Left forelimb (tissue), 1 donor: ENCODE results near the gene SPATA21.

Experiments
- DNase-seq: peaks from one replicate; pipeline ENCODE4 v3.0.0-alpha.2; 2018; ENCODE audit warnings: low spot score

SPATA21 gene

DNA sequence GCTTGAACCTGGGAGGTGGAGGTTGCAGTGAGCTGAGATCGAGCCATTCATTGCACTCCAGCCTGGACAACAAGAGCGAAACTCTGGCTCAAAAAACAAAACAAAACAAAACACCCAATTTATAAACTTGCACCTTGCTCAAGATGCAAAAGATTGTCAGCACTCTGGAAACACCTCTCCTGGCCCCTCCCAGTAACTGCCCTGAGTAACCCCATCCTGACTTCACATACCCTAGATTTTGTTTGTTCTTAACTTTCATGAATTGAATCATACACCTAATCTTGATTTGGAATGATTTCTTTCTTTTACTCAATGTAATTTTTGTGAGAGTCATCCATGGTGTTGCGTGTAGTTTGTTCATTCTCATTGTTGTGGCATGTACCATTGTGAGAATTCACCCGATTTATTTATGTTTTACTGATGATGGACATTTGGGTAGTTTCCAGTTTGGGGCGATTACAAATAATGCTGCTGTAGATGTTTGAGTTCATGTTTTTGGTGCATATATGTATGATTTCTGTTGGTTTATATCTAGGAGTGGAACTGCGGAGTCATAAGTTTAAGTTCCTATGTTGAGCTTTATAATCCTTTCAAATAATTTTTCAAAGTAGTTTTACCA, 13.7 kb upstream of the SPATA21 start:
- DNase-seq, result no peak

DNA sequence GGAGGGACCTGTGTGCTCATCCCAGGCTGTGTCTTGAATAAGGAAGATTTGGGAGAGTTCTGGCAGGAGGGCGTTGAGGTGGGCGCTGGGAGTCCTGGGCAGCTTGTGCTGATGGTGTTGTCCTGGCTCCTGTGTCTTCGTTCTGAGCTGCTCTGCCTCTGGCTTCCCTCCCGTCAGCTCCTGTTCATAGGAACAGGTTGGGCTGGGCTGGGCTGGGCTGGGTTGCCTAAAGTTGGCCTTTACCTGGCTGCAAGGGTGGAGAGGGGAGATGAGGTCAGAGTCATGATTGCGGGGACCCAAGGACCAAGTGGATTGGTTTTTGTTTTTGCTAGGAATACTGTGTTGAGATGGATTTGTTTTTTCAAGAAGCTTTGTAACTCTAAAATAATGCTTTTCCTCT, 12.4 kb upstream of the SPATA21 start:
- no peak for DNase-seq

DNA sequence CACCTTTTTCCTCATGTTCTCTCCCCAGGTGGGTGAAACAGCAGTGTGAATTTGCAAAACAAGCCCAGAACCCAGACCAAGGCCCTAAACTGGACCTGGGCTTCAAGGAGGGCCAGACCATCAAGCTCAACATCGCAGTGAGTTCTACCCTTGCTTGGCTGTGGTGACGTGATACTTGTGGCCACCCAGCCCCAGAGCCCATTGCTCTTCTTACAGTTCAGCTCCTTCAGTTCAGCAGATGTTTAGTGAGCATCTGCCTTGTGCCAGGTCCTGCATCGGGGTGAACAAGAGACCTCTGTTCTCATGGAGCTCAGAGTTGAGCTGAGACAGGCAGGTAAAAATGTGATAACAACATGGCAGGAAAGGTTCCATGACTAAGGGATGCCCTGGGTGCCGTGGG, 11.8 kb upstream of the SPATA21 start:
- no peak for DNase-seq

DNA sequence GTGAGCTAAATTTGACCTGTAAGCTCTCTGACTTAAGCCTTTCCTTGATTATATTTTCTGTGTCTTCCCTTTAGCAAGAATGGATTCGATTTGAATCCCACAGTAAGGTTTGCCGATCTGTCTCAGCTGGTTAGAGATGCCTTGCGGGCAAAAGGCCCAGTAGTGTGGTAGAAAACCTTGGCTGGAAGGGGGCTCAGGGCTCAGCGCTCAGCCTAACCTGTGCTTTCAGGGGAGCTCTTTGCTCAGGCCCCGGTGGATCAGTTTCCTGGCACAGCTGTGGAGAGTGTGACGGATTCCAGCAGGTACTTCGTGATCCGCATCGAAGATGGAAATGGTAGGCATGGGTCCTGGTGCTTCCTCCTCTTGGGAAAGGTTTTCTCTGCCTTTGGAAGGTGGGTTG, 10.4 kb upstream of the SPATA21 start:
- no peak for DNase-seq

DNA sequence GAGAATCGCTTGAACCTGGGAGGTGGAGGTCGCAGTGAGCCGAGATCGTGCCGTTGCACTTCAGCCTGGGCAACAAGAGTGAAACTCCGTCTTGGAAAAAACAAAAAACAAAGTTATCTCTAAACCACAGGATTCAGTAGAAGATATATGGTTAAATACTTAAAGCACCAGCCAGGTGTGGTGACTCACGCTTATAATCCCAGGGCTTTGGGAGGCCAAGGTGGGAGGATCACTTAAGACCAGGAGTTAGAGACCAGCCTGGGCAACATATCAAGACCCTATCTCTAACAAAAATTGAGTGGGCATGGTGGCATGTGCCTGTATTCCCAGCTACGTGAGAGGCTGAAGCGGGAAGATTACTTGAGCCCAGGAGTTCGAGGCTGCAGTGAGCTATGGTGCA, 8.9 kb upstream of the SPATA21 start:
- no peak for DNase-seq

DNA sequence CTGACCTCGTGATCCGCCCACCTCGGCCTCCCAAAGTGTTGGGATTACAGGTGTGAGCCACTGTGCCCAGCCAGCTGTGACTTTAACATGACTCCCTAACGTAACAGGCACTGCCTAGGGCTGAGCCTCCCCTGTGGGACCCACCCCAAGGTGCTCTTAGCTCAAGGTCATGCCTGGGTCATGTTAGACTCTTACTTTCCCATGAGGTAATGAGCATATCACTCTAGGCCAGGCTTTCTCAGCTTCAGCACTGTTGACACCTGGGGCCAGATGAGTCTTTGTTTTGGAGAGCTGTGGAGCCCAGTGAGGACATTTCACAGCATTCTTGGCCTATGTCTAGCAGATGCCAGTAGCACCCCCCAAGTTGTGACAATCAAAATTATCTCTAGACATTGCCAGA, 7.8 kb upstream of the SPATA21 start:
- no peak for DNase-seq

DNA sequence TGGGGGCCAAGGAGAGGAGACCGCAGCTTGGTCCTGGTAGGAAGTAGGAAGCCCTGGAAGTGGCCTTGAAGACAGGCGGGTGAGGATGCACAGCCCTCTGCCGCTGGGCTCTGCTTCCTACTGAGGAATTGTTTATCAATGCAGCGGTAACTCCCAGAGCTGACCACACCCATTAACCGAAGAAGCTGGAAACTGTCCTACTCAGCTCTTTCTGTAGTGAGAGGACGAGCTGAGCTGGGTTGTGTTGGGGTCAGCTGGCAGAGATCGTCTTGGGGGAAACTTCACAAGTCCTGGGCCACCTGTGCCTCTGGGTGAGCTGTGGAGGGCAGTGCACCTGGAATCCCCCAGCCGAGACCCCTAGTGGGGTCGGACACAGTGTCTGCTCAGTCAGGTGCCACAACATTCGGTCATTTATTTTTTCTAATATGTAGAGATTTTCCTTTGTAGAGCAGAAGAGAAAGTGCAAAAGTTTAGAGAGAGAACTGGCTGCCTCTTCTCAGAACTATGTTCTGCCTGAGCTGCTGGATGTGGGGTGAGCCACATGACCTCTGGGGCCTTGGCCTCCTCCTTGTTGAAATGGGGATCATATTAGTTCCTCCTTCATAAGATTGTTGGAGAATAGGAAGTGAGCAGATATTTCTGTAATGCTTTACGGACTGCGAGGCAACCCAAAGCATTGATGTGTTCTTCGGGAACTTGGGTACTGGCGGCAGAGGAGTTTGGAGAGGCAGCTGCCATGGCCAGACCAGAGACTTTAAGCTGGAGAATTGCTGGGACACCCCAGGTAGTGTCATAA, 6.9 kb upstream of the SPATA21 start:
- no peak for DNase-seq

DNA sequence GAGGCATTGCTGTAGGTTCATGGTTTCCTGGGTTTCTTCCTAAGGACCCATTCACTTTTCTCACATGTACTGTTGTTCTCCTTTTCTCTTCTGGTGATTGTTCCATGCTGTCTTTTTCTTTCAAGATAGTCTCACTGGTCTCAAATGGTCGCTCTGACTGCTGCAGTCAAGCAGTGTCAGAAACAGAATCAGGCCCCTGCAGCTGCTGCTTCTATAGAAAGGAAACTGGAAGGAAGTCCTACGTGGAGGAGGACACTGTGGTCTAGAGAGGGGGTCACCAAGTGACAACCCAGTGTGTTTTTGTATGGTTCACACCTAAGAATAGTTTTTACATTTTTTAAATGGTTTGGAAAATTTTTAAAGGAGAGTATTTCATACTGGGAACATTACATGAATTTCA, 5.7 kb upstream of the SPATA21 start:
- no peak for DNase-seq

DNA sequence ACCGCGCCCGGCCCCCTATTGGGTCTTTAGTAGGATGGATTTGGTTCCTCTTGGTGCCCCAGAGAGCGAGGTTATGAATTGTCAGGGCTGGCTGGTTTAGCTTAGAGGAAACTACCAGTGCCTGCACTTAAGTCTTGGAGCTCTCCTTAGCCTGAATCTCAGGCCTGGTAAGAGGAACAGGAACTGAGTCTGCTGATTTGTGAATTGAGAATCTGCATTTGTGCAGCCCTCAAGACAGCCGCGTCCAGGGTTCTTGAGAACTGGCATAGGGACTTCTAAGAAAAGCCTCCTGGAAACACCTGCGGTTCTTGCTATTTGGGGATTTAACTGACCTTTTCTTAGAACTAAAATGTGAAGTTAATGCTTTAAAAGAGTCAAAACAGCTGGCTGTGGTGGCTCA, 5.0 kb upstream of the SPATA21 start:
- DNase-seq, result no peak

DNA sequence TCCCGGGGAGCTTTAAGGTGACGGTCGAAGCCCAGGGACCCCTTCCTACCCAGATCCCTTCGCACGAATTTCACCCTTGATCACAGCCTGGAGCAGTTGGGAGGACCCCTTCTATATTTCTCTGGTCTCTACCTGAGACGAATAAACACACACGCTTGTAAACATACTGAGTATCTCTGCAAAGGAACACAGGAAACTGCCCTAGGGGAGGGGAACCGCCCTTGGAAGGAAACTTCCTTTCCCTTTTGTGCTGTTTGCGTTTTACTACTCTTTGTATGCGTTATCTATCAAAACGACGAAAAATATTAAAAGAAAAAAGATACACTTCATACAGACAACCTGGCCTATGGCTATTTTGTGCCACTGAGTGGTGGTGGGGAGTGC, 4.0 kb upstream of the SPATA21 start:
- no peak for DNase-seq

DNA sequence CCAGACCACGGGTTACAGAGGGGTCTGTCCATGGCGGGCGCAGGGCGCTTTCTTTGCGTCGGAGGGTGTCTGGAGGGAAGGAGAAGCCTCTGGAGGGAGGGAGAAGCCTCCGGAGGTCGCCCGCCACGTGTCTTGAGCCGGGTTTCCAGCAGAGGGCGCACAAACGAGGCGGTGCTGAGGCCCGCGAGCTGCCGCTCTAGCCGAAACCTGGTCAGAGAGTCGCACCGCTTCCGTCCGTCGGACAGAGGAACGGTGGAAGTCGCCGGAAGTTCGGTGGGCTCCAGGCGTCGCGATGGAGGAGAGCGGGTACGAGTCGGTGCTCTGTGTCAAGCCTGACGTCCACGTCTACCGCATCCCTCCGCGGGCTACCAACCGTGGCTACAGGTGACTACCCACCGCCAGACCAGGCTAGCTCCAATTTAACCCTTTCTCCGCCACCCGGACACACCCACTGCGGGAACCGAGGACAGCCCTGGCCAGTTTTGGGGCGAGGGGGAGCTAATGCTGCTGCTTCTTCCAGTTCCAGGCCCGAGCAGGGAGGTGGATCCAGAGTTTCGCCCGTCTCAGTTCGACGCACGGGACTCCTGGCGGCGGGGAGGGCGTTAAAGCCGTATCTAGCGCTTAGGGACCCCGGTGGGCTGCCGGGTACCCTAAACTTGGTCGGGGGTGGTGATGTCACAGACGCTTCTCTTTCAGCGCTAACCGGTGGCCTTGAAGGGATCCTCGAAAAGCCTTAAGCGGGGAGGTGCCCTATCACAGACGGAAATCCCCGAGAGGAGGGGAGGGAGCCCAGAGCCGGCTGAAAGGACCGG, 3.5 kb upstream of the SPATA21 start, which contains the start of gene NECAP2:
Gene NECAP2, plus strand, starts transcription at position 255 of the 812 bp plus-strand sequence. Its CDS starts 38 bp downstream, at position 293.
- DNase-seq, result peak; percentile 96

DNA sequence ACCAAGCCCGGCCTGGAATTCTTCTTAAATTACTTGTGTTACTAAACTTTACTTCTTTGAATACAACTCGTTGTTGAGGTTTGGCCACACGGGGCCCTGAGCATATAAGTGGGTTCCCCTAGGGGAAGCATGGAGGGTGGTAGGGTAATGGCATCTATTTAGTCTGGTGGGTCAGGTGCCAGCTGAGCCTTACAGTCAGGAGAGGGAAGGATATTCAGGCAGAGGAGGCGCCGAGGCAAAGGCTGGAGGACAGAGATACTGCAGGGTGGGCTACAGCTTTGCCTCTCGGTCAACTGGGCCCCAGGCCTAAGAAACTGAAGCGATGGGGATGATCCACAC, 2.9 kb upstream of the SPATA21 start:
- no peak for DNase-seq

DNA sequence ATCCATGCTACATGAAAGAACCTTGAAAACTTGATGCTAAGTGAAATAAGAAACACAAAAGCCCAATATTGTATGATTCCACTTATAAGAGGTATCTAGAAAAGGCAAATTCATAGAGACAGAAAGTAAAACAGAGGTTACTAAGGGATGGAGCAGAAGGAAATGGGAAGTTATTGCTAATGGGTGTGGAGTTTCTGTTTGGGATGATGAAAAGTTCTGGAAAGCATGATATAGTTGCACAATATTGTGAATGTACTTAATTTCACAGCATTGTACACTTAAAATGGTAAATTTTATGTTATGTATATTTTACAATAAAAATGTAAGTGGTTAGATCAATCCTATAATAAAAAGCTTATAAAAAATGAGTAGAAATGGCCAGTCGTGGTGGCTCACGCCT, 1.7 kb upstream of the SPATA21 start:
- no peak for DNase-seq

DNA sequence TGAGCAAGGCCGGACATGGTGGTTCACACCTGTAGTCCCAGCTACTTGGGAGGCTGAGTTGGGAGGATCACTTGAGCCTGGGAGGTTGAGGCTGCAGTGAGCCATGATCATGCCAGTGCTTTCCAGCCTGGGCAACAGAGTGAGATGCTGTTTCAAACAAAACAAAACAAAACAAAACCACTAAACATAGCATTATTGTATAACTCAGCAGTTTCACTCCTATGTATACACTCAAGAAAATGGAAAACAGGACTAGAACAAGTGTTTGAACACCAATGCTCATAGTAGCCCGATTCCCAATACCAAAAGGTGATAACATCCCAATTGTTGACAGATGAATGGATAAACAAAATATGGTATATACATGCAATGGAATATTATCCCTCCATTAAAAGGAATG, 1.3 kb upstream of the SPATA21 start:
- no peak for DNase-seq

DNA sequence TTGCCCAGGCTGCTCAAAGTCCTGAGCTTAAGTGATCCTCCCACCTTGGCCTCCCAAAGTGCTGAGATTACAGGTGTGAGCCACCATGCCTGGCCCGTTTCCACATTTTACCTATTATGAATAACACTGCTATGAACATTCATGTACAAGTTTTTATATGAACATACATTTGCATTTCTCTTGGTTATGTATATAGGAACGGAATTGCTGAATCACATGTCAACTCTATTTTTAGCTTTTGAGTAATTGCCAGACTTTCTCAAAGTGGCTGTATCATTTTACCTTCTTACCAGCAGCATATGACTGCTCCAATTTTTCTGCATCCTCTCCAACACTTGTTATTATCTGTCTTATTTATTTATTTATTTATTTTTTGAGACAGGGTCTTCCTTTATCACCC, 2.7 kb downstream of the SPATA21 start:
- no peak for DNase-seq

DNA sequence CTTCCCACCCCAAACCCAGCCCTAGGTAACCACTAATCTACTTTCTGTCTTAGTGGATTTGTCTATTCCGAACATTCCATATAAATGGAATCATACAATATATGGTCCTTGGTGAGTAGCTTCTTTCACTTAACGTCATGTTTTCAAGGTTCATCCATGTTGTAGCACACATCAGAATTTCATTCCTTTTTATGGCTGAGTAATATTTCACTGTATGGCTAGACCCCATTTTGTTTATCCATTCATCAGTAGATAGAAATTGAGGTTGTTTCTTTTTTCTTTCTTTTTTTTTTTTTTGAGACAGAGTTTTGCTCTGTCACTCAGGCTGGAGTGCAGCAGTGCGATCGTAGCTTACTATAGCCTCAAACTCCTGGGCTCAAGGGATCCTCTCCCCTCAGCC, 3.2 kb downstream of the SPATA21 start:
- DNase-seq, result no peak

DNA sequence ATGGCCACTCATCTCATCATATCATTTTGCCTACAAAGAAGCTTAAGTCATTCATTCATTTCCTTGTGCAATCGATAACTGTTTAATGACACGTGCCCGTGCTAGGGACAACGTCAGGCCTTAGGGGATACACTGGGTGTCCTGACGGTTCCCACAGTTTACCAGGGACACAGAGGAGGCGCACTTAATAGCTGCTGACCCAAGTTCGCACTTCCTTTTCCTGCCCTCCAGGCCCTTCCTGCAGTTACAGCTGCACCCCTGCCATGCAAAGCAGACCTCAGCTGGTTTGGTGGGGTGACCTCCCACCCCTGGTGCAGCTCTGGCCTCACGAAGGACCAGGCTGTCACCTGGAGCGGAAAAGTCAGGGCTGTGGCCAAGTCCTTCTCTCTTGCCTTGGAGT, 4.2 kb downstream of the SPATA21 start:
- DNase-seq, result no peak

DNA sequence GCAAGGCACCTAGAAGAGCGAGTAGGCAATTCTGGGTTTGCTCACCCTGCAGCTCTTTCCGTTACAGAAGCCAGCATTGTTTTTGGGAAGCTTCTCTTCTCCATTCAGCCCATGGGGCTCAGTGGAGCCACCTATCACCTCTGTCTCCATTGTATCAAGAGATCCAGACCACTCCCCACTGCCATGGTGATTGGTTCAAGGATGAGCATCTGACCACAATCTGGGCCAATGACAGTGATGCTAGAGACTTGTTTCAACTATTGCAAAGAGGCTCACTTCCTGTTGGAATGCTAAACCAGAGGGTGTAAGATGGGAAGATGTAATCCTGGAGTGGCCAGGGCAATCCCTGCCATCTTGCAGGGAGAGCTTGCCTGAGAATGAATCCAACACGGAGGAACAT, 6.6 kb downstream of the SPATA21 start:
- DNase-seq, result no peak

DNA sequence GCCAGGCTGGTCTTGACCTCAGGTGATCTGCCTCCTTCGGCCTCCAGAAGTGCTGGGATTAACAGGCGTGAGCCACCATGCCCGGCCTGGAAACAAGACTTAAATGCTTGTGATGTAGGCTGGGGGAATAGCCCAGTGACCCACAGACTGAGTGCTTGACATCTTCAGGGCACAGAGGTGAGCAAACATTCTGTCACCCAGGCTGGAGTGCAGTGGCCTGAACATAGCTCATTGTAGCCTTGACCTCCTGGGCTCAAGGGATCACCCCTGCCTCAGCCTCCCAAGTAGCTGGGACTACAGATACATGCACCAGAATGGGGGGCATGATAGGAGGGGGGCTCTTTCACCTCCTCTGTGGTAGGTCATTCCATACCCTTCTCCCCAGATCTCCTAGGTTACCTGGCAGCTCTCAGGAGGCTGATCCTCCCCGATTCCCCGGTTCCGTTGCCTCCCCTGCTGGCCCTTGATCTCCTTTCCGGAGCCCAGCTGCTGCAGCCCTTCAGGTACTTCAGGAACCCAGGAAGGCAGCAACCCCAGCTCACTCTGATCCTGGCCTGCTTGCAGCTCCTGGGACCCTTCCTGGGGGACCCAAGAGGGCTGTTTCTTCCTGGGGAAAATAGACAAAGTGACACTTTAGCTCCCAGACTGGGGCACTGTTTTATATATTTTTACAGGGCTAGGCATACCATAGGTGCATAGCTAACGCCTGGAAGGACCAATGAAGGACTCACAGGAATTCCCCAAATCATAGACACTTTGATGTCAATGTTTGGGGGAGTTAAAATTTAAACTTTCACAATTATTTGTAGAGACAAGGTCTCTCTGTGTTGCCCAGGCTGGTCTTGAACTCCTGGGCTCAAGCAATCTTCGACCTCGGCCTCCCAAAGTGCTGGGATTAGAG, 11.8 kb downstream of the SPATA21 start:
- DNase-seq, result no peak

DNA sequence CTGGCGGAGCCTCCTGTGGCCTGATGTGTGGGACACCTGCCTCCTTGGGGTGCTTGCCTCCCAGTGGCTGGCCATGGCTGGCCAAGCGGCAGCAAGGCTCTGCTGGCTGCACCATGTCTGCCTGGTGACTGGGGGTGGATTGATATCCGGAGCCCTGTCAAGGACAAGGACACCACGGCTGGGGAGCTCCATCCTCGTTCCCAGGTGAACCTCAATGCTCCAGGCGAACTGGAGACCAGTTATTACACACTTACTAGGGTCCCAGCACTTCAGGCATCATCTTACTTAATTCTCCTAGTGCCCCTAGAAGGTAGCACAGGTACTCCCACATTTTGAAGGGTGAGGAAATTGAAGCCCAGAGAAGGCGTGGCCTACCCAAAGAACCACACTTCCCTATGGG, 15.2 kb downstream of the SPATA21 start:
- no peak for DNase-seq

DNA sequence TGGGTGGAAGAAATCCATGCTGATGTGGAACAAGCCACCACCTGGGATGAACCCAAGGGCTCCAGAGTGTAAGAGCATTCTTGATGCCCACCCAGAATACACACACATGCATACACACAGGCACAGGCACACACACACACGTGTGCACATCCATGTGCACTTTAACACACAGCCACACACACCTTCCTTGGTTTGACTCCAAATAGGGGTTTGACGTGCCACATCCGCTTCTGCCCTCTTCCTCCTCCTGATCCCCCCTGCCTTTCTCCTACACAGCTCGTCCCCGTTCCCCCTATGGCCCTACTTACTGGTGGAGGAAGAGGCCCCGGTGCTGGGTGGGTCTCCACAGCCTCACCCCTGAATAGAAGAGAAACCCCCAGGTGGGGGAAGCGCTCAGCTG, 16.0 kb downstream of the SPATA21 start:
- no peak for DNase-seq
